Suprapubic skin (tissue), 4 donors: ENCODE measurements around the gene AAMP.

ENCODE experiments used
- EP300 ChIP-seq: sonication (generic); formaldehyde crosslinking; IDR thresholded peaks from one replicate; pipeline ENCODE4 v1.6.1; 2017; ENCODE audit warnings: antibody characterized with exemption
- POLR2A ChIP-seq, 2 donors: fragments of 450-650 bp; IDR thresholded peaks; one replicate each; pipeline ENCODE4 v1.6.1; 2017; ENCODE audit warnings: antibody characterized with exemption in 2 of 2, mild to moderate bottlenecking in 2 of 2, moderate library complexity in 2 of 2
- POLR2AphosphoS5 ChIP-seq, 3 donors: sonication (generic); formaldehyde crosslinking; IDR thresholded peaks; one replicate each; pipeline ENCODE4 v1.6.1; 2017; ENCODE audit warnings: antibody characterized with exemption in 3 of 3
- TF ChIP-seq, protein P1 (sequence below), 2 donors: fragments of 200-600 bp in 1 of 2; fragments of 450-650 bp in 1 of 2; sonication (generic) in 1 of 2; IDR thresholded peaks; one replicate each; pipeline ENCODE4 v1.5.1; 2016 to 2019; ENCODE audit warnings: antibody characterized with exemption in 2 of 2, mild to moderate bottlenecking in 1 of 2, moderate library complexity in 1 of 2

DNA sequence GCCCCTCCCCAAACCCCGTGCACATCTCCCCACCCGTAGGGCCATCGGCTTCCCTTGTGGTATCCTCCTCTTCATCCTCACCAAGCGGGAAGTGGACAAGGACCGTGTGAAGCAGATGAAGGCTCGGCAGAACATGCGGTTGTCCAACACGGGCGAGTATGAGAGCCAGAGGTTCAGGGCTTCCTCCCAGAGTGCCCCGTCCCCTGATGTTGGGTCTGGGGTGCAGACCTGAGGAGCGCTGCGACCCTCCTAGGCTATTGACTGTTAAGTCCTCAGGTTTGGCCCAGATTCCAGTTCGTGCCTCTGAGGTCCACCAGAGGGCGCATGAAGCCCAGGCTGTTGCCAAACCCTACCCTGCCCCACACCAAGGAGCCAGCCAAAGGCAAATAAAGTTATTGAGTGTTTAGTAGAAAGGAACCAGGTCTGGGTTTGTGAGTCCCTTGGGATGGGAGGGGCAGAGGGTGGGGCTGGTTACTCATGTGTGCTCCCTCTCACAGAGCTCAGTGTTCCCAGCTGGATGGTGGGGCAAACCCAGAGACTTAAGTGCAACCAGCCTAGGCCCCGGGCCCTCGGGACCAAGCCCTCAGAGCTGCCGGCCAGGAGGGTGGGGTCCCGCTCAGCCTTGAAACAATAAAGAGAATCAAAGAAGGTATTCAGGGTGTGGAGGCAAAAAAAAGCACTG lies 2.7 kb upstream of the AAMP start:
- no peak for TF ChIP-seq POLR2A (IDR thresholded peaks at IDR 0.05)
- TF ChIP-seq, protein P1, sequence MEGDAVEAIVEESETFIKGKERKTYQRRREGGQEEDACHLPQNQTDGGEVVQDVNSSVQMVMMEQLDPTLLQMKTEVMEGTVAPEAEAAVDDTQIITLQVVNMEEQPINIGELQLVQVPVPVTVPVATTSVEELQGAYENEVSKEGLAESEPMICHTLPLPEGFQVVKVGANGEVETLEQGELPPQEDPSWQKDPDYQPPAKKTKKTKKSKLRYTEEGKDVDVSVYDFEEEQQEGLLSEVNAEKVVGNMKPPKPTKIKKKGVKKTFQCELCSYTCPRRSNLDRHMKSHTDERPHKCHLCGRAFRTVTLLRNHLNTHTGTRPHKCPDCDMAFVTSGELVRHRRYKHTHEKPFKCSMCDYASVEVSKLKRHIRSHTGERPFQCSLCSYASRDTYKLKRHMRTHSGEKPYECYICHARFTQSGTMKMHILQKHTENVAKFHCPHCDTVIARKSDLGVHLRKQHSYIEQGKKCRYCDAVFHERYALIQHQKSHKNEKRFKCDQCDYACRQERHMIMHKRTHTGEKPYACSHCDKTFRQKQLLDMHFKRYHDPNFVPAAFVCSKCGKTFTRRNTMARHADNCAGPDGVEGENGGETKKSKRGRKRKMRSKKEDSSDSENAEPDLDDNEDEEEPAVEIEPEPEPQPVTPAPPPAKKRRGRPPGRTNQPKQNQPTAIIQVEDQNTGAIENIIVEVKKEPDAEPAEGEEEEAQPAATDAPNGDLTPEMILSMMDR (IDR thresholded peaks at IDR 0.05): peak; percentile 86 to 89
- TF ChIP-seq POLR2AphosphoS5 (IDR thresholded peaks at IDR 0.05): peak; percentile 3 to 95 (median 82)
- no peak for TF ChIP-seq EP300
